B cell (primary cell): ENCODE results near the gene ZNF329. TPM values are rescaled to one million over a fixed set of nuclear protein-coding genes. Genes with fewer than 3 reads are reported as not detected.

Experiments used
- ATAC-seq: fragments of 200-7000 bp; cut with Tn5 transposase; one replicate; pipeline ENCODE4 v1.10.0; 2021; ENCODE audit warnings: low read depth, mild to moderate bottlenecking, moderate number of reproducible peaks, moderate library complexity
- CTCF ChIA-PET: fragments of 350-600 bp; sonication (Branson Sonifier 250); formaldehyde crosslinking; loops from one replicate; lab custom pipeline; 2021; ENCODE audit warnings: antibody characterized with exemption, inconsistent platforms; lab: Charles Lee
- POLR2A ChIA-PET: fragments of 350-600 bp; sonication (Branson Sonifier 250); formaldehyde crosslinking; loops from one replicate; lab custom pipeline; 2021; ENCODE audit warnings: antibody characterized with exemption; lab: Charles Lee
- DNase-seq: peaks from one replicate; pipeline ENCODE4 v3.0.0; 2013
- H2AFZ ChIP-seq: 2 replicates; pipeline ENCODE4 v1.6.1; 2012; ENCODE audit warnings: mild to moderate bottlenecking, low read depth, low read length; ENCODE audit not compliant: insufficient read depth, poor library complexity, severe bottlenecking
- H3K27ac ChIP-seq, 2 donors: 1 replicate in 1 of 2; 2 replicates in 1 of 2; pipeline ENCODE4 v1.5.1; 2012 to 2013; ENCODE audit warnings: low read length in 2 of 2, mild to moderate bottlenecking in 2 of 2, moderate library complexity in 1 of 2
- H3K27me3 ChIP-seq, 4 experiments: fragments of 200-600 bp in 1 of 4; sonication (generic) in 1 of 4; replicated peaks in 1 of 4; 1 replicate in 2 of 4; 2 replicates in 2 of 4; pipeline versions ENCODE4 v1.6.1 to v1.7.0; 2013 to 2016; ENCODE audit warnings: low read length in 3 of 4, mild to moderate bottlenecking in 2 of 4, mixed read lengths in 1 of 4, moderate library complexity in 1 of 4; ENCODE audit not compliant: insufficient read depth in 4 of 4, control insufficient read depth in 3 of 4; ENCODE audit errors: control extremely low read depth in 1 of 4
- H3K36me3 ChIP-seq, 2 experiments: replicated peaks in 1 of 2; 1 replicate in 1 of 2; 2 replicates in 1 of 2; pipeline versions ENCODE4 v1.6.1 to v1.7.1; 2013; ENCODE audit warnings: low read length in 1 of 2; ENCODE audit not compliant: insufficient read depth in 2 of 2, control insufficient read depth in 1 of 2; ENCODE audit errors: control extremely low read depth in 1 of 2, extremely low read depth in 1 of 2
- H3K4me1 ChIP-seq, 2 donors: fragments of 200-600 bp in 1 of 2; sonication (generic) in 1 of 2; 1 replicate in 1 of 2; 2 replicates in 1 of 2; pipeline versions ENCODE4 v1.5.1 to v1.6.1; 2013 to 2017; ENCODE audit warnings: low read length in 2 of 2; ENCODE audit not compliant: control insufficient read depth in 2 of 2, insufficient read depth in 2 of 2
- H3K4me2 ChIP-seq: replicated peaks from 2 replicates; pipeline ENCODE3; 2012; ENCODE audit warnings: mild to moderate bottlenecking, low read depth, low read length; ENCODE audit not compliant: poor library complexity, severe bottlenecking
- H3K4me3 ChIP-seq, 5 experiments: fragments of 200-600 bp in 1 of 5; sonication (generic) in 1 of 5; 1 replicate in 3 of 5; 2 replicates in 2 of 5; pipeline versions ENCODE4 v1.5.1 to v1.7.0; 2011 to 2016; ENCODE audit warnings: low read length in 4 of 5, mild to moderate bottlenecking in 4 of 5, low read depth in 2 of 5, control low read depth in 1 of 5, moderate library complexity in 1 of 5; ENCODE audit not compliant: insufficient read depth in 1 of 5; ENCODE audit errors: control extremely low read depth in 1 of 5, extremely low read depth in 1 of 5
- H3K79me2 ChIP-seq: fragments of 200-600 bp; sonication (generic); one replicate; pipeline ENCODE4 v1.6.0; 2016; ENCODE audit warnings: low read length; ENCODE audit not compliant: control insufficient read depth, insufficient read depth
- H3K9ac ChIP-seq: fragments of 200-600 bp; sonication (generic); 2 replicates; pipeline ENCODE4 v1.6.1; 2017; ENCODE audit warnings: mild to moderate bottlenecking, low read length, moderate library complexity
- H3K9me3 ChIP-seq, 3 donors: one replicate each; pipeline versions ENCODE4 v1.6.1 to v1.7.1; 2013; ENCODE audit warnings: low read length in 2 of 3; ENCODE audit not compliant: control insufficient read depth in 2 of 3, insufficient read depth in 1 of 3; ENCODE audit errors: control extremely low read depth in 1 of 3
- H4K20me1 ChIP-seq: 2 replicates; pipeline ENCODE4 v1.6.0; 2012; ENCODE audit warnings: mild to moderate bottlenecking, low read length; ENCODE audit not compliant: insufficient read depth, control insufficient read depth, poor library complexity, severe bottlenecking
- H3K27ac Mint-ChIP-seq: one replicate; pipeline ENCODE4 v1.8.0; 2021; ENCODE audit warnings: mixed read lengths
- H3K27me3 Mint-ChIP-seq: one replicate; pipeline ENCODE4 v1.8.0; 2021; ENCODE audit warnings: mixed read lengths
- H3K4me1 Mint-ChIP-seq: one replicate; pipeline ENCODE4 v1.8.0; 2021; ENCODE audit warnings: mixed read lengths
- H3K4me3 Mint-ChIP-seq: one replicate; pipeline ENCODE4 v1.8.0; 2021; ENCODE audit warnings: mixed read lengths
- H3K9me3 Mint-ChIP-seq: one replicate; pipeline ENCODE4 v1.8.0; 2022; ENCODE audit warnings: mixed read lengths; ENCODE audit not compliant: insufficient read depth
- CTCF ChIP-seq: fragments of 200-600 bp; IDR thresholded peaks from one replicate; pipeline ENCODE4 v1.8.0; 2022; ENCODE audit warnings: antibody characterized with exemption, mild to moderate bottlenecking
- EZH2 ChIP-seq: IDR thresholded peaks from 2 replicates; pipeline ENCODE4 v1.6.1; 2012; ENCODE audit warnings: borderline replicate concordance, low read depth, mild to moderate bottlenecking, moderate library complexity, low read length; ENCODE audit not compliant: insufficient read depth, poor library complexity, severe bottlenecking
- WGBS: methylation state at CpG from one replicate; pipeline ENCODE4 v1.1.5; 2013; ENCODE audit warnings: missing lambda C conversion rate; ENCODE audit not compliant: insufficient coverage; 5-methylcytosine and 5-hydroxymethylcytosine counted together
- intact Hi-C: fragments of 100-400 bp; cut with micrococcal nuclease; formaldehyde crosslinking; loops from one replicate; pipeline ENCODE4 v1.10.0; 2022
- polyA plus RNA-seq: library from polyadenylated mRNA; depleted of rRNA; stranded (reverse); fragments of >200 nt; gene quantifications from 2 replicates; pipeline ENCODE4 v1.2.3, GENCODE V29; 2012
- total RNA-seq, 2 donors: library from RNA; stranded (reverse); fragments of 120-200 nt in 1 of 2; gene quantifications; 1 replicate in 1 of 2; 2 replicates in 1 of 2; pipeline versions ENCODE4 v1.2.3 to v1.2.4, GENCODE V29; 2013 to 2022

The ZNF329 gene
- total and polyA plus RNA-seq, 2 donors (not counting 1 experiment from before 2014, with no cell fraction given), result 5.4 to 12.5 TPM

DNA sequence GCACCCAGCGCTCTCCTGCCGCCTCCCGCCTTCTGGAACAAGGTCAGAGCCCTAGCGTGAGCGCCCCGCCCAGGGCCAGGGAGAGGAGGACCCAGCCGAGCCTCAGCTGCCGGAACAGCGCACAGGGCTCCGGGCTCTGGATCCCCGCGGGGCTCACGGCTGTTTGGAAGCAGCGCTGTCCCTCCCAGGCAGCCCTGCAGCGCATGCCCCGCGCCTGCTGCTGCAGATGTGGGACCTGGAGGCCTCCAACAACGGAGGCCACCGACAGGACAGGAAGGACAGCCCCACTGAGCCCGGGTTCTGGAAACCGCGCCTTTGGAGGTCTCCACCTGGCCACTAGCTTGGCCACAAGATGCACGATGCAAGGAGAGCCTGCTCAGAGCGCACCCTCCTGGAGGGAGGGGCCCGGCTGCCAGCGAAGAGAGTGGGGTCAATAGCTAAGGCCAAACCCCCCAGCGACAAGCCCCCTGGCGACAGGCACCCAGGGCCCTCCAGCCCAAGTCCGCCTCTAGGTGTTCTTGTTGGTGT lies 65.2 kb downstream of the ZNF329 start:
- Histone ChIP-seq H3K9ac (no peak overlapping the region), H3K36me3 (peaks cover 0 to 7% of the 10 kb centered on the region in 2 experiments), H3K4me3 (no peak overlapping the region), H3K27ac (no peak overlapping the region), H3K79me2 (peaks cover 2% of the 10 kb centered on the region), H4K20me1 (no peaks in the 10 kb centered on the region), H3K4me1 (no peaks in the 10 kb centered on the region), H3K4me2 (no peak overlapping the region), H3K9me3 (peaks cover 0 to 91% (median 25%) of the 10 kb centered on the region in 3 donors), H2AFZ (no peak overlapping the region), H3K27me3 (no peaks in the 10 kb centered on the region)
- ChIA-PET CTCF (no interaction called here), POLR2A (no interaction called here)
- no peak overlapping the region for H3K4me3 Mint-ChIP-seq
- H3K9me3 Mint-ChIP-seq, result peaks cover 10% of the 10 kb centered on the region
- H3K27me3 Mint-ChIP-seq, result no peaks in the 10 kb centered on the region
- TF ChIP-seq CTCF (no peak), EZH2 (no peak)
- intact Hi-C loops, result no loop called here
- ATAC-seq (no peak), DNase-seq (no peak)
- WGBS, result 95% methylated on average over 29 of the region's 29 CpGs
- H3K4me1 Mint-ChIP-seq, result no peaks in the 10 kb centered on the region
- H3K27ac Mint-ChIP-seq, result no peak overlapping the region

GRCh38 chr19:58084596-58085347 lies 65.8 kb downstream of the ZNF329 start:
- H3K27me3 Mint-ChIP-seq, result no peaks in the 10 kb centered on the region
- 96% methylated on average over 67 of the region's 69 CpGs for WGBS

More at GRCh38 chr19:58084596-58085347, 65.8 kb downstream of the ZNF329 start:
- Mint-ChIP-seq H3K4me3 (no peak overlapping the region), H3K27ac (no peak overlapping the region), H3K9me3 (peaks cover 14% of the 10 kb centered on the region), H3K4me1 (no peaks in the 10 kb centered on the region)
- no peak for ATAC-seq
- no peak for TF ChIP-seq CTCF
- TF ChIP-seq EZH2, result no peak
- Histone ChIP-seq H3K9ac (no peak overlapping the region), H3K4me3 (no peak overlapping the region), H3K79me2 (peaks cover 2% of the 10 kb centered on the region), H4K20me1 (no peaks in the 10 kb centered on the region), H3K4me2 (no peak overlapping the region), H3K27ac (no peak overlapping the region), H2AFZ (no peak overlapping the region), H3K9me3 (peaks cover 0 to 91% (median 25%) of the 10 kb centered on the region in 3 donors), H3K36me3 (peaks cover 0 to 7% of the 10 kb centered on the region in 2 experiments), H3K4me1 (no peaks in the 10 kb centered on the region), H3K27me3 (no peaks in the 10 kb centered on the region)
- intact Hi-C loops, result no loop called here
- CTCF ChIA-PET, result no interaction called here
- POLR2A ChIA-PET, result no interaction called here
- DNase-seq, result no peak
